Measurements from ENCODE around the gene MYL5. TPM values are rescaled to one million over a fixed set of nuclear protein-coding genes. Genes with fewer than 3 reads are reported as not detected.
"Not testable (repeated sequence)": the region's sequence is repeated elsewhere in the genome, so short reads cannot be mapped to it uniquely, and the experiment has no call there.

MYL5 gene
- total RNA-seq, 2 donors from 2014 or later = 7.9 to 12.4 TPM

DNA sequence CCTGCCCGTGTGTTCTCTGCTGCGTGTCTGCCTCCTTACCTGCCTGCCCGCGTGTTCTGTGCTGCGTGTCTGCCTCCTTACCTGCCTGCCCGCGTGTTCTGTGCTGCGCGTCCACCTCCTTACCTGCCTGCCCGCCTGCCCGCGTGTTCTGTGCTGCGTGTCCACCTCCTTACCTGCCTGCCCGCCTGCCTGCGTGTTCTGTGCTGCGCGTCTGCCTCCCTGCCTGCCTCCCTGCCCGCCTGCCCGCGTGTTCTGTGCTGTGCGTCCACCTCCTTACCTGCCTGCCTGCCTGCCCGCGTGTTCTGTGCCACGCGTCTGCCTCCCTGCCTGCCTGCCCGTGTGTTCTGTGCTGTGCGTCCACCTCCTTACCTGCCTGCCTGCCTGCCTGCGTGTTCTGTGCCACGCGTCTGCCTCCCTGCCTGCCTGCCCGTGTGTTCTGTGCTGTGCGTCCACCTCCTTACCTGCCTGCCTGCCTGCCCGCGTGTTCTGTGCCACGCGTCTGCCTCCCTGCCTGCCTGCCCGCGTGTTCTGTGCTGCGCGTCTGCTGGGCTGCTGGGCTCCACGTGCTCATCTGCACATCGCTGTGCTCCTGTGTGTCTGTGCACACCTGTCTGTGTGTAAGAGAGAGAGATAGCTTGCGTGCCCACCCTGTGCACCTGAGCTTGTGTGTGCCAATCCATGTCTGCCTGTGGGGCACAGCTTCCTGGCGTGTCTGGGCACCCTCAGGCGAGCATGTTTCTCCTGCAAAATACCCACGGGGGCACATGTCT lies 39.1 kb upstream of the MYL5 start:
- DNase-seq (ENCODE audit: low spot score) = peak; percentile 37
- intact Hi-C loops (cut with DNase I) = not testable (repeated sequence)

DNA sequence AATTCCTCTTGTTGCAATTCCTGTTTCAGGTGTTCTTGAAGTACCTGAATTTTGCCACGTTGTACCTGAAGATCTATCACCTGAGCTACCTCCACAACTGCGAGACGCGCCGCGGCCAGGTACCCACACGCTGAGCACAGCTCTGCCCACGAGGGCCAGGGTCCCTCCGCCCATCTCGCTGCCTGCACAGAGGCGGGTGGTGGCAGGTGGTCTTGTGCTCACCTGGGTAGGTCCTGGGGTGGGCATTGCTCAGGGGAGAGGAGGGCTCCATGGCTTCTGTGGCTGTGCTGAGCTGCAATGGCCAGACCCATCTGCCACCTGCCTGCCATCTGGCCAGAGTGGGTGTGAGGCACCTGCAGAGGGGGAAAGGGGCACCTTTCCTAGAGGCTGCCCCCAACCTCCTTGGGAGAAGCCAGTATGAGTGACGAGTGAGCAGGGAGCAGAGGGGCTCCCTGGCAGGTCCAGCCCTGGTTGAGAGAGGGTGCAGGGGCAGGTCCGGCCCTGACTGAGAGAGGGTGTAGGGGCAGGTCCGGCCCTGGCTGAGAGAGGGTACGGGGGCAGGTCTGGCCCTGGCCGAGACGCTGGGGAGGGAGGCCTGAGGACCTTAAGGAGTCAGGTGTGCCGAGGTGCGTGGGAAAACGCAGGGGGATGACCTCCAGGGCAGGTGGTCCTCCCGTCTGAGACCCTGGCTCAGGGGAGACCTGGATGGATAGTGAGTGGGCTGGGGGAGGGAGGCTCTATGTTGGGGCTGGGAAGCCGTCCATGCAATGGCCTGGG lies 38.3 kb upstream of the MYL5 start:
- intact Hi-C loops (cut with DNase I) = no loop called here
- DNase-seq (ENCODE audit: low spot score) = peak; percentile 78

DNA sequence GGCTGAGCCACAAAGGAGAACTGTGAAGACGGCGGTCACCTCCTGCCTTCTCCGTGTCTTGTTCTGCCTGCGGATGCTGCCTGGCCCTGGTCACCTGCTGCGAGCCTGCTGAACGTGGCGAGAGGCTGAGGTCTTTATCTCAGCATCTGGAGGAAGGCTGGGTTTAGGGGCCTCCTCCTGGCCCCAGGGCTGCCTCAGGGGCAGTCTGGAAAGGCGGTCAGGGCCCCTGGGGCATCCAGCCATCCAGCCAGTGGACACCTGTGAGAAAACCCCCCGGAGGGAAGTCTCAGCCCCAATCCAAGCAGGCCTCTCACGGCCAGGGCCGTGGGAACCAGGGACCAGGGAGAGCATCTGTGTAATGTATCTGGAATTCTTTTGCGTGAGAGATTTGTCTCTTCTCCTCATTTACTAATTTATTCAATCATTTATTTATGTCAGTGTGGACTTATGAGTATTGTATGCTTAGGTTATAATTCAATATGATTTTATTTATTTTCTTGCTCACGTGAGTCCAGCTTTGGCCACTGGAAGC lies 37.6 kb upstream of the MYL5 start:
- DNase-seq (ENCODE audit: low spot score) = peak; percentile 41
- intact Hi-C loops (cut with DNase I) = no loop called here

DNA sequence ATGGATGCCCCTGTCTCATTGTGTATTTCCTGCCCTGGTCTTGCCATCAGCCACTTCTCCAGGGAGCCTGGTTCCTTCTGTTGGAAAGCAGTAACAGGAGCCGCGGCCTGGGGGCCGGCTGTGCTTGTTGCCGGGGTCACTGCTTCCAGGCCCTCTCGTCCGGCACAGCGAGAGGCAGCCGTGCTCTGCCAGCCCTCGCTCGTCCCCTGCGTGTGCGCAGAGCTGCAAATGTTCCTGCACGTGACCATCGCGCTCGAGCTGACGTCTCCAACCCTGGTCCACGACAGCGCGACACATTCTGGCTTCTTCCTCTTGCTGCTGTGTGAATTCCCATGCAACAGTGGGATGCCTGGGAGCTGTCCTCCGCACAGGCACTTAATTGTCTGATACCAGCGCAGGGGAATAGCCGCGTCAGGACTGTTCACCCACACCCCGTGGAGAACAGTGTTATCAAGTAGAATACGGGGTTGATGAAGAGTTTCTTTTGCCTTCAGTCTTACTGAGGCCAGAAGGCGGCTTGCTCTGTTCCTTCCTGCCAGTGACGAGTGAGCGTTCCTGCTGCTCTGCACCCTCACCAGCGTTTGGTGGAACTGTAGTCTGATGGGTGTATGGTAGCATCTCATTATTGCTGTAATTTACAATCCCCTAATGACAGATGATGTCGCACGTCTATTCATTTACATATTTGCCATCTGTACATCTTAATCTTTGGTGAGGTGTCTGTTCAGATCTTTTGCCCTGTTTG lies 36.6 kb upstream of the MYL5 start:
- intact Hi-C loops (cut with DNase I) = no loop called here

DNA sequence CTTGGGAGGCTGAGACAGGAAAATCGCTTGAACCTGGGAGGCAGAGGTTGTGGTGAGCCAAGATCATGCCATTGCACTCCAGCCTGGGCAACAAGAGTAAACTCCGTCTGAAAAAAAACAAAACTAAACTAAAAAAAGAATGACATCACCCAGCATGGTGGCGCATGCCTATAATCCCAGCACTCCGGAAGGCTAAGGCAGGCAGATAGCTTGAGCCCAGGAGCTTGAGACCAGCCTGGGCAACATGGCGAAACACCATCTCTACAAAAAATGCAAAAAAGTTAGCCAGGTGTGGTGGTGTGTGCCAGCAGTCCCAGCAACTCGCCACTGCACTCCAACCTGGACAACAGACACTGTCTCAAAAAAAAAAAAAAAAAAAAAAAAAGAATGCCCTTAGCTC lies 32.0 kb upstream of the MYL5 start:
- intact Hi-C loops (cut with DNase I); DNase-seq (ENCODE audit: low spot score): not testable (repeated sequence)

More for the DNA sequence above, 36.6 kb upstream of the MYL5 start:
- DNase-seq (ENCODE audit: low spot score) = peak; percentile 41

DNA sequence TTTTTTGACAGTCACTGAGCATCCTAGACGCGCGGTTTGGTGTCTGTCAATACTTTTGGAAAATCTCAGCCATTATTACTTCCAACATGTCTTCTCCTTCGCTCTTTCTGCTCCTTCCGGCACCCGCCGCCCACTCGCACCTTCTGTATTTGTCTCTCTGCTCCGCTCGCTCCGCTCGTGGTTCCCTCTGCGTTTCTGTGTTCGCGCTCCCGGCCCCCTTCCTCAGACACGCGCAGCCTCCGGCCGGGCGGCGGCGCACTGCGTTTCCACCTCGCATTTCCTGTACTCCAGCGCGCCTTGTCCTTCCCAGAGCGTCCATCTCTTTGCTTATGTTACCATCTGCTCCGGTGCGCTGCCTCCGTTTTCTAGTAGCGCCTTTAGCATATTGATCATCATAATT lies 27.9 kb upstream of the MYL5 start:
- intact Hi-C loops (cut with DNase I) = no loop called here
- no peak for DNase-seq (ENCODE audit: low spot score)

DNA sequence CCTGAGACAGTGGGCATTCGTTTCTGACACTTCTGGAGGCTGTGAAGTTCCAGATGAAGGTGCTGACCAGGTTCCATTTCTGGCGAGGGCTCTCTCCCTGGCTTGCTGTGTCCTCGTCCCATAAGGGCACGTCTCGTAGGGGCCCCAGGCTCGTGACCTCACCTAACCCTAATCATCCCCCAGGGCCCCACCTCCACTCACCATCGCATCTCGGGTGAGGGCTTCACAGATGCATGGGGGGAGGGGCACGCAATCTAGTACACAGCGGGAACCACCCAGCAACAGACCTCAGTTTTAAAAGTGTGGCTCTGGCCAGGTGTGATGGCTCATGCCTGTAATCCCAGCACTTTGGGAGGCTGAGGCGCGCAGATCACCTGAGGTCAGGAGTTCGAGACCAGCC lies 26.9 kb upstream of the MYL5 start:
- intact Hi-C loops (cut with DNase I) = no loop called here
- DNase-seq (ENCODE audit: low spot score) = no peak

DNA sequence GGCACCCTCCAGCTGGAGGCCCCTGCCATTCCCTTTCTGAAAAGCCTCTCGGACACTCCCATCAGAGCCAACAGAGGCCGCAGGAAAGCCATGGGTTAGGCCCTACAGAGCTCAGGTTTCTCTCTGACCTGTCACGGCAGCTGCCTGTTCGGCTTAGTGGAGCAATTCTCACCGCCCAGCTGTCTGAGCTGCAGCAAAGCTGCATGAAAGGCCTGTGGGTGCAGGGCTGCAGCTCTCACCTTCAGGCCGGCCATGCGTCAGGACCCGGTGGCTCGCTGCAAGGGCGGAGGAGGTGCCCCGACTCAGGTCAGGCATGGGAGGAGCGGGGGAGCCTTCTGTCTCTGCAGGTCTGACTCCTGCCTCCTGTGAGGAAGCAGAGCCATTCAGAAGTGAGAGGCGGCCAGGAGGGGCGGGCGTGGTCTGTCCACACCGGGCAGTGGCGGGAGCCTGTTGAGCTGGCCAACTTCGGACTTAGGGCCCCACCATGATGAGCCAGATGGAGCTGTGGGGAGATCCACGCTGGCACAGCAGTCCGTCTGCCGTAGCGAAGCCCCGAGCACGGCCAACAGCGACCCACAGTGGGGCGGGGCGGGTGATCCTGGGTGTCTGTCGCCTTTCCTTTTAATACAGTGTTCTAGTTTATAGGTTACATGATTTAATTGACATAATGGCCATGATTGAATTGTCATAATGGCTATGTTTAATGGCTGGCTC lies 25.6 kb upstream of the MYL5 start:
- DNase-seq (ENCODE audit: low spot score) = no peak
- intact Hi-C loops (cut with DNase I) = no loop called here

DNA sequence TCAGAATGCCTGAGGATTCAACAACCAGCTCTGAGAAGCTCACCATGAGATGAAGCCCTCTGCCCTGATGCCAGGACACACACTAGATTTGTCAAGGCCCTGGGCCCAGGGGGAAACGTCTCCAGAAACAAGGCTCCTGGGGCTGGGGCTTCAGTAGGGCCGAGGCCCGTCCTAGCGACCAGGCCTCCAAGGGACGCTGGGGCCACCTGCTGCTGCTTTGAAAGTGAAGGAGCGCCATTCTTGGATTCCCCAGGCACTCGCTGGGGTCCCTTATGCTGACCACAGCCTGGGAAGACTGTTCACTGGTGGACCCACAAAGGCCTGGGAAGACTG lies 25.1 kb upstream of the MYL5 start:
- DNase-seq (ENCODE audit: low spot score) = no peak

DNA sequence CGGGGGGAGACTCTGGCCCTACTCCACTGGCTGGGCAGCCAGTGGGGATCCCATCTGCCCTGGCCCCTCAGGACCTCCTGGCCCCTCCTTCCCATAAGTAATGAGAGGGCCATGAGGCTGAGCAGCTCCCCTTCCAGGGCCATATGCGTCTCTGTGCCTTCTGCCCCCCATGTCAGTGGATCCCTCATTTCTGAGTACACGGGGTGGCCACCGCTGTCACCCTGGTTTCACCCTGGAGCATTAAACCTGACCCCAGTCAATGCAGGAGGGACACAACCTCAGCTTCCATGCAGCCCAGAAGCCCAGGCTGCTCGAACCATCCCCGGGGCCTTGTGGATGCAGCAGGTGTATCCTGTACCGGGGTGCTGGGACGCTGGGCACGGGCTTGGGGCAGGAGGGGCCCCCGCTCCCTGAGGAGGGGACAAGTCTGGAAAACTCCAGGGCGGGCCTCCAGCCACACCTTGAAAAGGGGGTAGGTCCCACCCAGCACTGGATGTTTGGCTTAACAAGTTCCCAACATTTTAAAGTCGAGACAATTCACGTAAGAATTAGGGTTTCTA lies 24.5 kb upstream of the MYL5 start:
- intact Hi-C loops (cut with DNase I) = no loop called here
- DNase-seq (ENCODE audit: low spot score) = no peak

More for the DNA sequence above, 25.1 kb upstream of the MYL5 start:
- intact Hi-C loops (cut with DNase I) = no loop called here

DNA sequence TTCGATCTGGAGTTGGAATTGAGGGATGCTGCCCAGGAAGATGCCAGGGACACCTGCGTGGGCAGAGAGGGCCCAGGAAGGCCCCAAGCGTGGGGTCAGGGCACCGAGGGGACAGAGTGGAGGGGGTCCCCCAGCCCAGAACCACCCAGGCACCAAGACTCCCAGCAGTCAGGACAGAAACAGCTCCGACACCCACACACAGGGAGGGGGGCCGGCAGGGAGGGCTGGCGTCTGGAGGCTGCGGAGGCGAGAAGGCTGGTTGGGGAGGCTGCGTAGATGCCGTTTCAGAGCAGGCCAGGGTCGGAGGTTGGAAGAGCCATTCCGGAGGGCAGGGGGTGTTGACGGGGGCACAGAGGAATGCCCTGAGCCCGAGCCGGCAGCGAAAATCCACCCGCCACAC lies 23.9 kb upstream of the MYL5 start:
- no peak for DNase-seq (ENCODE audit: low spot score)
- intact Hi-C loops (cut with DNase I) = no loop called here

DNA sequence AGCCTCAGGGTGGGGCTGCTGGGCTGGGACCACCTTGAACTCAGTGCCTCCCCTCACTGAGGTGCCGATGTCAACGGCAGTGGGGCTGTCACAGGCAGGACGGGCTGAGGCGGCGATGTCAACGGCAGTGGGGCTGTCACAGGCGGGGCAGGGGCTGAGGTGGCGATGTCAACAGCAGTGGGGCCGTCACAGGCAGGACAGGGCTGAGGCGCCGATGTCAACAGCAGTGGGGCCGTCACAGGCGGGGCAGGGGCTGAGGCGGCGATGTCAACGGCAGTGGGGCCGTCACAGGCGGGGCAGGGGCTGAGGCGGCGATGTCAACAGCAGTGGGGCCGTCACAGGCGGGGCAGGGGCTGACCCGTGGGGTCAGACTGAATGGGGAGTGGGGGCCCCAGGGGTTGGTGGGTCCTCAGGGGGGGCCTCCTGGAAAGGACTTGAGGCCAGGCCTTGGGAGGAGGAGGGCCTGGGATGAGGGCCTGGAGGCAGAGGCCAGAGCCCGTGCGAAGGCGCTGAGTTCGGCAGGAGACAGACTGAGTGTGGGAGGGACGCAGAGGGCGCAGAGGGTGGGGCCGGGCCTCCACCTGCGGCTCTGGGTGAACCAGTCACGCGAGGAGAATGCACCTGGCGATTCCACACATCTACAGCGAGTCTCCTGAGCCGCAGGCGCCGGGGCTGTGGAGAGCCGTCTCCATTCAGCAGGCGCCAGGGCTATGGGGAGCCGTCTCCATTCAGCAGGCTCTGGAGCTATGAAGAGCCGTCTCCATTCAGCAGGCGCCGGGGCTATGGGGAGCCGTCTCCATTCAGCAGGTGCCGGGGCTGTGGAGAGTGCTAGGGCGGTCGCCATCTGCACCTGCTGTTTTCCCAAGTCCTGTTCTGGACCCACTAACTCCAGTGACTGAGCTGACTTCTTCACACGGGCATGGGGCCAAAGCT lies 23.1 kb upstream of the MYL5 start:
- DNase-seq (ENCODE audit: low spot score) = no peak
- intact Hi-C loops (cut with DNase I) = no loop called here

DNA sequence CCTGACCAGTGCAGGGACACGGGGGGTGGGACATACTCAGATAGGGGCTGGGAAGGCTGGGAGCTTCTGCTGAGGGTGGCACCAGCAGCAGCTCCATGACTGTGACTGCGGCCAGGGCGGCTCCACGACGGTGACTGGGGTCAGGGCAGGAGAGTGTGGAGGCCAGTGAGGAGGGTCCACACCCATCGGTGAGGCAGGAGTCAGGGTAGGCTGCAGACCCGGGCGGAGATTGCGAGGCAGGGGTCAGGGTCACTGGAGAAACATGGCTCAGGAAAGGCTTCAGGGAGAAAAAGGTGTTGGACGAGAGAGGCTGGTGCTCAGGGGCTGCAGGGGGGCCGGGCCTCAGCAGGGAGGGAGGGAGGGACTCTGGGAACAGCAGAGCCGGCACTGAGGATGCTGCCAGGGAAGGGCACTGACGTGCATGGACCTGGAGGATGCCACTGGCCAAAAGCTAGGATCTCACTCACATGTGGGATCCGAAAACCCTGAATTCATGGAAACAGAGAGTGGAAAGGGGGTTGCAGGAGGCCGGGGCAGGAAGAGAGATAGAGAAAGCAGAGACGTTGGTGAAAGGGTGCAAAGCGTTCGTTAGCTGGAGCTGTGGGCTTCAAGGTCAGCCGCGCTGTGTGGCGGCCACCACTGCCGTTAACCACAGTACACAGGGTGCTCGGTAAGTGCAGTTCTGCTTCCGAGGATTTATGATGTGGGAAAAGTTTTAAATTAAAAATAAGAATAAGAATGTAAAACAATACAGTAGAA lies 22.3 kb upstream of the MYL5 start:
- DNase-seq (ENCODE audit: low spot score) = no peak
- intact Hi-C loops (cut with DNase I) = no loop called here

DNA sequence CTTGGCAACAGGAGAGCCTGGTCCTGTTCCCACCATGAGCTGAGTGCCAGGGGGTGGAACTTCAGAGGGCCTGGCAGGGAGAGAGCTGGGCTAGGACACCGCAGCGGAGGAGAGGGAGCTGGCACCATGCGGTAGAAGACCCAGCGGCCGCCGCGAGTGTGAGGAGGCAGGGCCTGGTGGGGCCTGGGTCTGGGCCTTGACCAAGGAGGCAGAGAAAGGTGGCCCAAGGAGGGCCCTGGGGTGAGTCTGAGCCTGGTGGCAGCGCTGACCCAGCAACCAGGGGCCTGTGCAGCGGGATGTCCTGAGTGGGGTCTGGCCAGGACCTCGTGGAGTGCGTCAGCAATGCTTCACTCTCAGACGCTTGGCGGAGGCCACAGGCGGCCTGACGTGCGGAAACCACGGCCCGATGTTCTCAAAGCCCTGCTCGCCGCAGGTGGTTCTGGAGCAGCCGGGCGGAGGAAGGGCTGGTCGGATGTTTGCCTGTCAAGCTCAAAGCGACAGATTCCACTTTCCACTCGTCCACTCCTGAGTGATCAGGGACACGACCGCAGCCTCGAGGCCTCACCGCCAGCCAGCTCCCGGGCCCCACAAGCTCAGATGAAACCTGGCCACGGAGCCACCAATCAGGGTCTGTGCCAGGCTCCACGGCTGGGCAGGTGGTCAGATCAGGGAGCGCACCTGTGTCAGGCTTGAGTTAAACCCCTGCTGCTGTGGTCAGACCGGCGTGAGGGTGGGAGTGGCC lies 21.1 kb upstream of the MYL5 start:
- intact Hi-C loops (cut with DNase I) = no loop called here
- DNase-seq (ENCODE audit: low spot score) = no peak

DNA sequence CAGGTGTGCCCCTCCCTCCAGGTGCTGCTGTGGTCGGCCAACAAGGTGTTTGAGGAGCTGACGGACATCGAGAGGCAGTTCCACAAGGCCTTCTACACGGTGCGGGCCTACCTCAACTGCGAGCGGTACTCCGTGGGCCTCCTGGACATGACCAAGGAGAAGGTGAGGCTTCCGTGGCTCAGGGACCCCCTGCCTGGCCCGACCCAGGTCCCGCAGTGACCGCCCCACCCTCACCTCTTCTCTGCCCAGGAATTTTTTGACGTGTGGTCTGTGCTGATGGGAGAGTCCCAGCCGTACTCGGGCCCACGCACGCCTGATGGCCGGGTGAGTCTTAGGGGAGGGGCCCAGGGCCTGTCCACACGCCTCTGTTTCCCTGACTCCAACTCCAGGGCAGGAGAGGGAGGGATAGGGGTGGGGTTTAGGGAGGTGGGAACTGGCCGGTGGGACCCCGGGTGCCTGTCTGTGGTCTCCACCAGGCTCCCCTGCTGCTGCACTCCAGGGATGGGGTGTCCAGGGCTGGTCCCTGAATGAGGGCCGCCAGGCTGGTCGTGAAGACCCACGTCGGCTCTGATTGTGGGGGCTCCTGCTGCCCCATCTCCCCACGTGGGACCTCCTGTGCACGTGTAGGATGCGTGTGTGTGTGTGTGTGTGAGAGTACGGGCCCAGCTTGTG lies 20.4 kb upstream of the MYL5 start:
- intact Hi-C loops (cut with DNase I) = no loop called here
- no peak for DNase-seq (ENCODE audit: low spot score)

DNA sequence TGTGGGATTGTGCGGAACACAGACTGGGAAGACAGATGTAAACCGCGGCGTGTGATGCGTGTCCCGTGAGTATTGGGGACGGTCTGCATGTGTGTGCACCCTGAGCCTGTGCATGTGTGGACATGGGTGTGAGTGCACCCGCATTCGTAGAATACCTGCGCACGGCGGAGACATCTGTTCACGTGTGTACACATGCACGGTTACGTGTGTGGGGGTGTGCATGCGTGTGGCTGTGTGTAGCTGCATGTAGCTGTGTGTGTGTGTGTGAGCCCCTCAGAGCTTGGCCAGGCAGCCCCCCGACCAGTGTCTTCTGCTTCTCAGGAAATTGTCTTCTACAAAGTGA lies 19.9 kb upstream of the MYL5 start:
- no peak for DNase-seq (ENCODE audit: low spot score)
- intact Hi-C loops (cut with DNase I) = no loop called here
